ENCODE measurements around the gene FBLN1. TPM values are rescaled to one million over a fixed set of nuclear protein-coding genes. Genes with fewer than 3 reads are reported as not detected.

The FBLN1 gene
- total RNA-seq, 5 donors from 2014 or later (not counting 1 experiment from before 2014, with no cell fraction given), result 0.96 to 1.5 (median 1.0) TPM; not detected in 2

DNA sequence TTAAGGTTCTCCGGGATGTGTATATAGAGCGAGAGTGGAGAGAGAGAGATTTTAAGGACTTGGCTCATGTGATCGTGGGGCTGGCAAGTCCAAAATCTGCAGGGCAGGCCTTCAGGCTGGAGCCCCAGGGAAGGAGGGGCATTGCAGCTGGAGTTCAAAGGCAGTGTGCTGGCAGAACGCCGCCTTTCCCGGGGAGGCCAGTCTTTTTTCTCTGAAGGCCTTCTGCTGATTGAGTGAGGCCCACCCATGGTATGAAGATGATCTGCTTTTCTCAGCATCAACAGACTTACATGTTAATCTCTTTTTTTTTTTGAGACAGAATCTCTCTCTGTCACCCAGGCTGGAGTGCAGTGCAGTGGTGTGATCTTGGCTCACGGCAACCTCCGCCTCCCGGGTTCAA lies 25.4 kb downstream of the FBLN1 start:
- ChIA-PET POLR2A (no interaction called here), CTCF (no interaction called here)
- no peaks in the 10 kb centered on the region for H3K4me1 ChIP-seq (ENCODE audit: control insufficient read depth in 1 of 2, extremely low read depth in 1 of 2, insufficient read depth in 2 of 2, low read length in 2 of 2)
- H3K9me3 ChIP-seq, result no peaks in the 10 kb centered on the region
- H3K4me3 ChIP-seq (ENCODE audit: control insufficient read depth in 1 of 2, extremely low read depth in 1 of 2, low read length in 1 of 2), result no peak overlapping the region
- Mint-ChIP-seq H3K36me3 (no peaks in the 10 kb centered on the region), H3K4me1 (no peaks in the 10 kb centered on the region), H3K9me3 (no peaks in the 10 kb centered on the region), H3K4me3 (no peak overlapping the region), H3K27ac (no peak overlapping the region), H3K27me3 (peaks cover 0 to 3% of the 10 kb centered on the region in 2 donors)
- H3K27me3 ChIP-seq (replicated peaks in 1 of 2; ENCODE audit: control insufficient read depth in 2 of 2, extremely low read depth in 1 of 2, insufficient read depth in 2 of 2, low read length in 1 of 2), result peaks cover 0 to 23% of the 10 kb centered on the region in 2 experiments
- no peak for DNase-seq
- ATAC-seq (replicated peaks in 1 of 4), result no peak
- 96% methylated on average over 4 of the region's 9 CpGs for WGBS (ENCODE audit: insufficient coverage)
- H3K27ac ChIP-seq (ENCODE audit: low read length), result no peak overlapping the region
- H3K36me3 ChIP-seq (ENCODE audit: control insufficient read depth in 2 of 2, extremely low read depth in 1 of 2, insufficient read depth in 1 of 2, low read length in 1 of 2), result no peaks in the 10 kb centered on the region

DNA sequence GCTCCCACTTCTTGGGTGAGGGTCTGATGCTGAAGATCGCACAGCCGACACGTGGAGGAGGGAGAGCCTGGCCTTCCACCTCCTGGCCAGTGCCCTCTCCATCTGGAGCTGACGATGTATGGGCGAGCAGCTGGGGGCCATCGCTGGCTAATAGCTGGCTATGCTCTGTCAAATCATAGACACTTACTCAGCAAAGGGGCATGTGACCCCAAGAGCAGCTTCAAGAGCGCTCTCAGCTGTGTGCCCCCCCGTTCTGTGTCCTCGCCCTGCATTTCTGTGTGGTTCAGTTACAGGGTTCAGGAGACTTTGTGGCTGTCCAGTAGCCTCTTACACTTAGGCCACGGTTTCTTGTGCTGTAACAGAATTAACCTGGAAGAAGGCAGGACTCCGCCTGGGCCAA lies 26.4 kb downstream of the FBLN1 start:
- Histone ChIP-seq H3K4me1 (ENCODE audit: control insufficient read depth in 1 of 2, extremely low read depth in 1 of 2, insufficient read depth in 2 of 2, low read length in 2 of 2) (no peaks in the 10 kb centered on the region), H3K27me3 (replicated peaks in 1 of 2; ENCODE audit: control insufficient read depth in 2 of 2, extremely low read depth in 1 of 2, insufficient read depth in 2 of 2, low read length in 1 of 2) (peaks cover 0 to 29% of the 10 kb centered on the region in 2 experiments), H3K4me3 (ENCODE audit: control insufficient read depth in 1 of 2, extremely low read depth in 1 of 2, low read length in 1 of 2) (no peak overlapping the region), H3K36me3 (ENCODE audit: control insufficient read depth in 2 of 2, extremely low read depth in 1 of 2, insufficient read depth in 1 of 2, low read length in 1 of 2) (no peaks in the 10 kb centered on the region), H3K27ac (ENCODE audit: low read length) (no peak overlapping the region), H3K9me3 (no peaks in the 10 kb centered on the region)
- no peaks in the 10 kb centered on the region for H3K36me3 Mint-ChIP-seq
- peaks cover 0 to 3% of the 10 kb centered on the region in 2 donors for H3K27me3 Mint-ChIP-seq
- WGBS (ENCODE audit: insufficient coverage), result 85% methylated on average over 7 of the region's 11 CpGs
- POLR2A ChIA-PET, result no interaction called here
- H3K4me3 Mint-ChIP-seq, result no peak overlapping the region
- no peak for ATAC-seq (replicated peaks in 1 of 4)
- no peak for DNase-seq
- CTCF ChIA-PET, result no interaction called here
- H3K27ac Mint-ChIP-seq, result no peak overlapping the region
- H3K4me1 Mint-ChIP-seq, result no peaks in the 10 kb centered on the region
- no peaks in the 10 kb centered on the region for H3K9me3 Mint-ChIP-seq

DNA sequence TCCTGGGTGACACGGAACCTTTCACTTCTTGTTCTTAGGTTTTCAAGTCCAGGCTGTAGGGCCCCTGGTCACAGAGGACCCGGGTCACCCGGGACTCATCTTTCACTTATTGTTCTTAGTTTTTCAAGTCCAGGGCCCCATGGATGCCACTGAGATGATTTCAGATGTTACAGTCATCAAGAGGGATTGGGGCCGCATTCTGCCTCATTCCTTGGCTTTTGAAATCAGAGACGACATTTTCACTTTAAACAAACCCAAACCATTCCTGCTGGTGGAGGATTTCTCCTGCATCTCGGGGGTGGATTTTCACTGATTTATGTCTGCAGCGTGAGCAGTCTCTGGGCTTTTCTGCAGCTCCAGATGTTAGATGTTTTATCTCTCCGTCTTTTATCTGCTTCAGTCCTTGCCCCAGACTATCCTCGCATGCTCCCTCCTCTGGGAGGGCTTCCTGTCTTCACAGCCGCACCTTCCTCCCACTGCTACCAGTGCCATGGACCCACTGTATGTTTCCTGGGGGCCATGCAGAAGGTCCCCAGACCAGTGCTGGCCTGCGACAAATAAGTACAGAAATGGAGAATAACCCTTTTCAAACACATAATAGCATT lies 27.4 kb downstream of the FBLN1 start:
- no peak overlapping the region for H3K4me3 Mint-ChIP-seq
- H3K36me3 ChIP-seq (ENCODE audit: control insufficient read depth in 2 of 2, extremely low read depth in 1 of 2, insufficient read depth in 1 of 2, low read length in 1 of 2), result no peaks in the 10 kb centered on the region

DNA sequence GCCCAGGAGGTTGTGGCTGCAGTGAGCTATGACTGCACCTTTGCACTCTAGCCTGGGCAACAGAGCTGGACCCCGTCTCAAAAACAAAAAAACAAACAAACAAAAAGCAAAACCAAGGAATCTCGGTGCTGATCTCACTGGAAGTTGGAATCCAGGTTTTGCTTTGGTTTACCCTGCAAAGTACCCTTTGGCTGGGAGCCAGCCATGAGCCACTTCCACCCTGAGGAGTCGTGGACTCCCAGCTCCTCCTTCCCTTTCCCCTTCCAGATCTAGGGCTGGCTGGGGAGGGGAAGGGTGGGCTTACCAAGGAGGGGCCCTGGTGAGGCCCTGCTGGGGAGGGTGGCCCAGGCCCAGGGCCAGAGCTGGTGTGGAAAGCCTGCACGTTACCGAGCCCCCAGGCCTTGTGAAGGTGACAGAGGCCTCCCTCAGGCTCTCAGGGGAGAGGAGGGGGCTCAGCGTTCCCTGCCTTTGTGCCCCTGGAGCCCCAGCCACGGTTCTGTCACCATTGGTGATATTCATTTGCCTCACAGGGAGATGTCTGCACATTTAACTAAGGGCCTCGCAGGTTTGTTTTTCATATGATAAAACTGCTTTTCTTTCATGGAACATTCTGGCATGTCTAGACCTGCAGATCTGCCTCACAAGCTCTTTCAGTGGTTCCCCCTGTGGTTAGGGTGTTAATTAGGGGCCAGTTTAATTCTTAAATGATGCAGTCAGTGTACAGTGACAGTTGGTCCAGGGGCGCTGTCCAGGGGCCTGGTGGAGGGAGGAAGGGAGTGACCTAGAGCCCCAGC lies 29.0 kb downstream of the FBLN1 start:
- H3K27me3 Mint-ChIP-seq, result peaks cover 0 to 3% of the 10 kb centered on the region in 2 donors
- no peaks in the 10 kb centered on the region for H3K4me1 ChIP-seq (ENCODE audit: control insufficient read depth in 1 of 2, extremely low read depth in 1 of 2, insufficient read depth in 2 of 2, low read length in 2 of 2)
- no peak overlapping the region for H3K4me3 ChIP-seq (ENCODE audit: control insufficient read depth in 1 of 2, extremely low read depth in 1 of 2, low read length in 1 of 2)
- H3K27me3 ChIP-seq (replicated peaks in 1 of 2; ENCODE audit: control insufficient read depth in 2 of 2, extremely low read depth in 1 of 2, insufficient read depth in 2 of 2, low read length in 1 of 2), result peaks cover 0 to 20% of the 10 kb centered on the region in 2 experiments
- ATAC-seq (replicated peaks in 1 of 4) (no peak), DNase-seq (no peak)
- CTCF ChIA-PET, result no interaction called here
- H3K36me3 Mint-ChIP-seq, result no peaks in the 10 kb centered on the region
- H3K9me3 Mint-ChIP-seq, result no peaks in the 10 kb centered on the region
- H3K27ac Mint-ChIP-seq, result no peak overlapping the region
- POLR2A ChIA-PET, result no interaction called here
- H3K36me3 ChIP-seq (ENCODE audit: control insufficient read depth in 2 of 2, extremely low read depth in 1 of 2, insufficient read depth in 1 of 2, low read length in 1 of 2), result no peaks in the 10 kb centered on the region
- H3K4me1 Mint-ChIP-seq, result no peaks in the 10 kb centered on the region
- WGBS (ENCODE audit: insufficient coverage), result 63% methylated on average over 8 of the region's 9 CpGs
- no peak overlapping the region for H3K4me3 Mint-ChIP-seq
- H3K27ac ChIP-seq (ENCODE audit: low read length), result no peak overlapping the region
- no peaks in the 10 kb centered on the region for H3K9me3 ChIP-seq

More for the DNA sequence above, 27.4 kb downstream of the FBLN1 start:
- no peaks in the 10 kb centered on the region for H3K4me1 Mint-ChIP-seq
- no peak for DNase-seq
- no peak overlapping the region for H3K4me3 ChIP-seq (ENCODE audit: control insufficient read depth in 1 of 2, extremely low read depth in 1 of 2, low read length in 1 of 2)
- peak overlapping the region in 1 of 2 donors; percentile 50 for H3K27ac Mint-ChIP-seq
- peaks cover 0 to 3% of the 10 kb centered on the region in 2 donors for H3K27me3 Mint-ChIP-seq
- POLR2A ChIA-PET, result no interaction called here
- H3K27ac ChIP-seq (ENCODE audit: low read length), result no peak overlapping the region
- ATAC-seq (replicated peaks in 1 of 4), result no peak
- H3K9me3 ChIP-seq, result no peaks in the 10 kb centered on the region
- H3K27me3 ChIP-seq (replicated peaks in 1 of 2; ENCODE audit: control insufficient read depth in 2 of 2, extremely low read depth in 1 of 2, insufficient read depth in 2 of 2, low read length in 1 of 2), result peaks cover 0 to 26% of the 10 kb centered on the region in 2 experiments
- no peaks in the 10 kb centered on the region for H3K36me3 Mint-ChIP-seq
- WGBS (ENCODE audit: insufficient coverage), result 70% methylated on average over 6 of the region's 11 CpGs
- H3K9me3 Mint-ChIP-seq, result no peaks in the 10 kb centered on the region
- no peaks in the 10 kb centered on the region for H3K4me1 ChIP-seq (ENCODE audit: control insufficient read depth in 1 of 2, extremely low read depth in 1 of 2, insufficient read depth in 2 of 2, low read length in 2 of 2)
- CTCF ChIA-PET, result no interaction called here

DNA sequence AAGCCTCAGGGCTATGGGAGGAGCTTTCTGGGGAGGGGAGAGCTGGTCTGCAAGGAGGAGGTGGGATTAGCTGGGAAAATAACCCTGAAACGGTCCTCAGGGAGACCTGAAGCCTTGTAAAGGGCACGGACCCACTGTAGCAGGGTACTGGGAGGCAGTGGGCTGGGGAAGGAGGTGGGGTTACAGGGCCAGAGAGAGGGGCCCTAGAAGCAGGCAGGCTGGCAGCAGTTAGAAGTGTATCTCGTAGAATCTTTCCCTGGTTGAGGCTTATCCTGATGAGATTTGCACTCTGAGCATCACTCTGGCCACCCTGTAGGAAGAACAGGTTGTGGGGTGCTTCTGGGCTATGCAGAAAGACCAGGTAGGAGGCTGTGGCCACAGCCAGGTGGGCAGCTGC lies 29.6 kb downstream of the FBLN1 start:
- POLR2A ChIA-PET, result no interaction called here
- Histone ChIP-seq H3K36me3 (ENCODE audit: control insufficient read depth in 2 of 2, extremely low read depth in 1 of 2, insufficient read depth in 1 of 2, low read length in 1 of 2) (no peaks in the 10 kb centered on the region), H3K4me1 (ENCODE audit: control insufficient read depth in 1 of 2, extremely low read depth in 1 of 2, insufficient read depth in 2 of 2, low read length in 2 of 2) (no peaks in the 10 kb centered on the region), H3K4me3 (ENCODE audit: control insufficient read depth in 1 of 2, extremely low read depth in 1 of 2, low read length in 1 of 2) (no peak overlapping the region), H3K9me3 (no peaks in the 10 kb centered on the region), H3K27me3 (replicated peaks in 1 of 2; ENCODE audit: control insufficient read depth in 2 of 2, extremely low read depth in 1 of 2, insufficient read depth in 2 of 2, low read length in 1 of 2) (peaks cover 0 to 20% of the 10 kb centered on the region in 2 experiments), H3K27ac (ENCODE audit: low read length) (no peak overlapping the region)
- ATAC-seq (replicated peaks in 1 of 4), result no peak
- DNase-seq, result no peak
- Mint-ChIP-seq H3K27me3 (peaks cover 0 to 3% of the 10 kb centered on the region in 2 donors), H3K9me3 (no peaks in the 10 kb centered on the region), H3K27ac (no peak overlapping the region), H3K4me1 (no peaks in the 10 kb centered on the region), H3K4me3 (no peak overlapping the region), H3K36me3 (no peaks in the 10 kb centered on the region)
- CTCF ChIA-PET, result no interaction called here
- 51% methylated on average over 3 of the region's 3 CpGs for WGBS (ENCODE audit: insufficient coverage)

DNA sequence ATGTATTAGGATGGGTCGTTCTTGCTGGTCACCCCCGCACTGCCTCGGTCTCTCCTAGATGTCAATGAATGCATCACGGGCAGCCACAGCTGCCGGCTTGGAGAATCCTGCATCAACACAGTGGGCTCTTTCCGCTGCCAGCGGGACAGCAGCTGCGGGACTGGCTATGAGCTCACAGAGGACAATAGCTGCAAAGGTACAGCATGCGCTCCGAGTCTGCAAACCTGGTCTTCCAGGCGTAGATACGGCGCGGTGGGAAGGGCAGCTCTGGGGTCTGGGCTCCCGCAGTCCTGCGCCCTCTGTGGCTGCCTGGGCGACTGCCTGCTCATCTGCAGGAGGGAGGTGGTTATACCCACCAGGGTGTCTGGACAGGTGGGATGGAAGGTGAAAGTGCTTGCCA lies 31.0 kb downstream of the FBLN1 start:
- ChIA-PET POLR2A (no interaction called here), CTCF (no interaction called here)
- Histone ChIP-seq H3K27me3 (replicated peaks in 1 of 2; ENCODE audit: control insufficient read depth in 2 of 2, extremely low read depth in 1 of 2, insufficient read depth in 2 of 2, low read length in 1 of 2) (peaks cover 0 to 26% of the 10 kb centered on the region in 2 experiments), H3K4me1 (ENCODE audit: control insufficient read depth in 1 of 2, extremely low read depth in 1 of 2, insufficient read depth in 2 of 2, low read length in 2 of 2) (no peaks in the 10 kb centered on the region), H3K9me3 (no peaks in the 10 kb centered on the region), H3K36me3 (ENCODE audit: control insufficient read depth in 2 of 2, extremely low read depth in 1 of 2, insufficient read depth in 1 of 2, low read length in 1 of 2) (no peaks in the 10 kb centered on the region), H3K27ac (ENCODE audit: low read length) (no peak overlapping the region), H3K4me3 (ENCODE audit: control insufficient read depth in 1 of 2, extremely low read depth in 1 of 2, low read length in 1 of 2) (no peak overlapping the region)
- DNase-seq, result no peak
- Mint-ChIP-seq H3K4me1 (no peaks in the 10 kb centered on the region), H3K4me3 (no peak overlapping the region), H3K9me3 (no peaks in the 10 kb centered on the region), H3K27me3 (peaks cover 3% of the 10 kb centered on the region in 2 donors), H3K36me3 (no peaks in the 10 kb centered on the region), H3K27ac (no peak overlapping the region)
- WGBS (ENCODE audit: insufficient coverage), result 93% methylated on average over 17 of the region's 17 CpGs
- ATAC-seq (replicated peaks in 1 of 4), result no peak

Data from T-cell (primary cell).